ENCODE measurements around the gene TRIM8.

DNA sequence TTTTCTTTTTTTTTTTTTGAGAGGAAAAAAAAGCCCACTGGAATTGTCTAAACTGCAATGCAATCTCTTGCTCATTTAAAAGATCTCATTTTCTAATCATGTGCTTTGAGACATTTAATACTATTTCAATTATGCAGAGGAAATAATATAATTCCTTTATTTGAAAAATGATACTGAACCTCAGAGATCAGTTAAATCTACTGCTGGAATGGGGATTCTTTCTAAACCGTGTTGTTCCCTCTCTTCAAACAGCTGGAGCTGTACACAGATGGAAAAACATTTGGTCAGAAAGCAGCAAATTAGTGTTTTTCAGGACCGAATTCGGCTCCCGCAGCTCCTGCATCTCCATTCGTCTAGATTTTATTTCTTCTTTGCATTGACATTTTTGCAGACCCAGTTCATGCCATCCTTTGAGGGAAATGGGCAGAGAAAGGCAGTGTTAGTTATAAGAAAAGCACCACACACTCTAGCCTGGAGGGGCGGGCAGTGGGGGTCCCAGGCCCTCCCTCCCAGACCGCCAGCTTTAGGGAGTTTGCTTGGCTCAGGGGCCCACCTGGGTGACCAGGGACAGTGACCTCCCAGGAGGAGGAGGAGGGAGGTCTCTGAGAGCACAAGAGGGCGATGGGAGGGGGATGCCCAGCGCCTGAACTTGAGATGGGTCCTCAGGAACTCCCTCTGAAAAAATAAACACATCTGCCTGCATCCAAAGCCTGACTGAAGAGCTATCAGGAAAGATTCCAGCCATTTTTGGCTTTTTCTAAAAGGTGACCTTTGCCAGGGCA, 32.4 kb downstream of the TRIM8 start:
- no peak for TF ChIP-seq POLR2A (IDR thresholded peaks at IDR 0.05; ENCODE audit: low read length)
- no peak for TF ChIP-seq GATA1 (IDR thresholded peaks at IDR 0.05; ENCODE audit: low read depth, low read length)
